ENCODE data around the gene CCDC40. TPM values are rescaled to one million over a fixed set of nuclear protein-coding genes. Genes with fewer than 3 reads are reported as not detected.

Gene CCDC40
- total and polyA plus RNA-seq, 2 of the 13 experiments (the other 11 are each of a cell fraction or from before 2014, with no cell fraction given), result 4.1 to 5.5 TPM

DNA sequence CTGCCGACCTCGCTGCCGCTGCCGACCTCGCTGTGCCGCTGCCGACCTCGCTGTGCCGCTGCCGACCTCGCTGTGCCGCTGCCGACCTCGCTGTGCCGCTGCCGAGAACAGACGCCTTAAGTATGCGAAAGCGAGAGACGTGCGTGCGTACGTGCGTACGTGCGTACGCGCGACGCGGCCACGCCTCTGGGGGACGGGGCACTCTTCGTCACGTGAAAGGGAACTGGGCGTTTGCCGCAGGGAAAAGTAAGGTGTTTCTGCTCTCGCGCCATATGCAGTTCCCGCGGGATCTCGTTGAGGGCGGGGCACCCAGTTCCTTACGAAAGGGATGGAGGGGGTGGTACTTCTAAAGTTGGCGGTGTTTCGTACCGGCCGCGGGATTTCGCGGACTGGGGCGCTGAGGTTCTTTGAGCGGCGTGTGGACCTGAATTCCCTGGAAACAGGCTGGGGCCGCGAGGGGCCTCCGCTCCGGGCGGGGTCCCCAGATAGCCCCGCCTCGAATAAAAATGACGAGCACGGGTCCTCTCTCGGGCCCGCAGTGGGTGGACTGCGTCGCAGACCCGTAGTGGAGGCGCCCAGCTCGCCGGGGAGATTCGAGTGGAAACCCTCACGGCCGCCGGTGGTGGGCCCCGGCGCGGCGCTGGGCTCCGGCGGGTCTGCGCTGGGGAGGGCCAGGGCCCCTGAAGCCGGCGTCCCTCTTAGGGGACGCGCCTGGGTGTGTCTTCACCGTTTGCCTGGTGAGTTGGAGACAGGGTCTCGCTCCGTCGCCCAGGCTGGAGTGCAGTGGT is 110.8 kb downstream of the CCDC40 start, which contains the start of gene EIF4A3 (continued):
- TF ChIP-seq, protein P1, sequence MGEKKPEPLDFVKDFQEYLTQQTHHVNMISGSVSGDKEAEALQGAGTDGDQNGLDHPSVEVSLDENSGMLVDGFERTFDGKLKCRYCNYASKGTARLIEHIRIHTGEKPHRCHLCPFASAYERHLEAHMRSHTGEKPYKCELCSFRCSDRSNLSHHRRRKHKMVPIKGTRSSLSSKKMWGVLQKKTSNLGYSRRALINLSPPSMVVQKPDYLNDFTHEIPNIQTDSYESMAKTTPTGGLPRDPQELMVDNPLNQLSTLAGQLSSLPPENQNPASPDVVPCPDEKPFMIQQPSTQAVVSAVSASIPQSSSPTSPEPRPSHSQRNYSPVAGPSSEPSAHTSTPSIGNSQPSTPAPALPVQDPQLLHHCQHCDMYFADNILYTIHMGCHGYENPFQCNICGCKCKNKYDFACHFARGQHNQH (CRISPR knock-in tag; IDR thresholded peaks at IDR 0.05), result peak; percentile 78
- no peak for TF ChIP-seq TBL1XR1 (IDR thresholded peaks at IDR 0.05; ENCODE audit: borderline replicate concordance, low read length, partially characterized antibody)
- TF ChIP-seq SRSF9 (IDR thresholded peaks at IDR 0.05; ENCODE audit: borderline replicate concordance, insufficient read depth, low read depth, low read length, poor library complexity, severe bottlenecking), result no peak
- TF ChIP-seq ZNF33B (CRISPR knock-in tag; IDR thresholded peaks at IDR 0.05), result peak; percentile 53; the same call in 1 of the 2 replicates
- TF ChIP-seq ZNF562 (CRISPR knock-in tag; IDR thresholded peaks at IDR 0.05; ENCODE audit: borderline replicate concordance), result no peak
- TF ChIP-seq, protein P2, sequence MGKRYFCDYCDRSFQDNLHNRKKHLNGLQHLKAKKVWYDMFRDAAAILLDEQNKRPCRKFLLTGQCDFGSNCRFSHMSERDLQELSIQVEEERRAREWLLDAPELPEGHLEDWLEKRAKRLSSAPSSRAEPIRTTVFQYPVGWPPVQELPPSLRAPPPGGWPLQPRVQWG (CRISPR knock-in tag; IDR thresholded peaks at IDR 0.05; ENCODE audit: borderline replicate concordance, low read depth), result no peak
- peak; percentile 71 for TF ChIP-seq ZNF883 (CRISPR knock-in tag; IDR thresholded peaks at IDR 0.05; ENCODE audit: not compliant biosample characterization)
- TF ChIP-seq ZNF496 (CRISPR knock-in tag; IDR thresholded peaks at IDR 0.05; ENCODE audit: insufficient replicate concordance), result no peak
- TF ChIP-seq, protein P3, sequence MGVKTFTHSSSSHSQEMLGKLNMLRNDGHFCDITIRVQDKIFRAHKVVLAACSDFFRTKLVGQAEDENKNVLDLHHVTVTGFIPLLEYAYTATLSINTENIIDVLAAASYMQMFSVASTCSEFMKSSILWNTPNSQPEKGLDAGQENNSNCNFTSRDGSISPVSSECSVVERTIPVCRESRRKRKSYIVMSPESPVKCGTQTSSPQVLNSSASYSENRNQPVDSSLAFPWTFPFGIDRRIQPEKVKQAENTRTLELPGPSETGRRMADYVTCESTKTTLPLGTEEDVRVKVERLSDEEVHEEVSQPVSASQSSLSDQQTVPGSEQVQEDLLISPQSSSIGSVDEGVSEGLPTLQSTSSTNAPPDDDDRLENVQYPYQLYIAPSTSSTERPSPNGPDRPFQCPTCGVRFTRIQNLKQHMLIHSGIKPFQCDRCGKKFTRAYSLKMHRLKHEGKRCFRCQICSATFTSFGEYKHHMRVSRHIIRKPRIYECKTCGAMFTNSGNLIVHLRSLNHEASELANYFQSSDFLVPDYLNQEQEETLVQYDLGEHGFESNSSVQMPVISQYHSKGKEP (CRISPR knock-in tag; IDR thresholded peaks at IDR 0.05), result 0 out of 2 replicates have a peak, but pooled peaks have one; percentile 15
- TF ChIP-seq REPIN1 (CRISPR knock-in tag; IDR thresholded peaks at IDR 0.05; ENCODE audit: borderline replicate concordance, low read depth), result peak; percentile 98
- peak; percentile 68; the same call in 1 of the 2 replicates for TF ChIP-seq HIVEP1 (CRISPR knock-in tag; IDR thresholded peaks at IDR 0.05)
- no peak for TF ChIP-seq SRSF4 (IDR thresholded peaks at IDR 0.05; ENCODE audit: low read depth, low read length, poor library complexity, severe bottlenecking)
- TF ChIP-seq, protein P4, sequence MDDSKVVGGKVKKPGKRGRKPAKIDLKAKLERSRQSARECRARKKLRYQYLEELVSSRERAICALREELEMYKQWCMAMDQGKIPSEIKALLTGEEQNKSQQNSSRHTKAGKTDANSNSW (CRISPR knock-in tag; IDR thresholded peaks at IDR 0.05; ENCODE audit: borderline replicate concordance), result peak; percentile 28; the same call in 1 of the 2 replicates
- TF ChIP-seq, protein P5, sequence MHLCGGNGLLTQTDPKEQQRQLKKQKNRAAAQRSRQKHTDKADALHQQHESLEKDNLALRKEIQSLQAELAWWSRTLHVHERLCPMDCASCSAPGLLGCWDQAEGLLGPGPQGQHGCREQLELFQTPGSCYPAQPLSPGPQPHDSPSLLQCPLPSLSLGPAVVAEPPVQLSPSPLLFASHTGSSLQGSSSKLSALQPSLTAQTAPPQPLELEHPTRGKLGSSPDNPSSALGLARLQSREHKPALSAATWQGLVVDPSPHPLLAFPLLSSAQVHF (CRISPR knock-in tag; IDR thresholded peaks at IDR 0.05), result peak; percentile 38
- no peak for TF ChIP-seq ZNF552 (CRISPR knock-in tag; IDR thresholded peaks at IDR 0.05; ENCODE audit: borderline replicate concordance)
- TF ChIP-seq KLF16 (CRISPR knock-in tag; IDR thresholded peaks at IDR 0.05), result peak in 1 of 2 experiments; percentile 86; a peak in 2 of 4 replicates
- TF ChIP-seq RBM39 (IDR thresholded peaks at IDR 0.05; ENCODE audit: low read depth, low read length, poor library complexity, severe bottlenecking), result peak; percentile 51
- TF ChIP-seq ZNF34 (CRISPR knock-in tag; IDR thresholded peaks at IDR 0.05; ENCODE audit: borderline replicate concordance), result no peak
- TF ChIP-seq, protein P6, sequence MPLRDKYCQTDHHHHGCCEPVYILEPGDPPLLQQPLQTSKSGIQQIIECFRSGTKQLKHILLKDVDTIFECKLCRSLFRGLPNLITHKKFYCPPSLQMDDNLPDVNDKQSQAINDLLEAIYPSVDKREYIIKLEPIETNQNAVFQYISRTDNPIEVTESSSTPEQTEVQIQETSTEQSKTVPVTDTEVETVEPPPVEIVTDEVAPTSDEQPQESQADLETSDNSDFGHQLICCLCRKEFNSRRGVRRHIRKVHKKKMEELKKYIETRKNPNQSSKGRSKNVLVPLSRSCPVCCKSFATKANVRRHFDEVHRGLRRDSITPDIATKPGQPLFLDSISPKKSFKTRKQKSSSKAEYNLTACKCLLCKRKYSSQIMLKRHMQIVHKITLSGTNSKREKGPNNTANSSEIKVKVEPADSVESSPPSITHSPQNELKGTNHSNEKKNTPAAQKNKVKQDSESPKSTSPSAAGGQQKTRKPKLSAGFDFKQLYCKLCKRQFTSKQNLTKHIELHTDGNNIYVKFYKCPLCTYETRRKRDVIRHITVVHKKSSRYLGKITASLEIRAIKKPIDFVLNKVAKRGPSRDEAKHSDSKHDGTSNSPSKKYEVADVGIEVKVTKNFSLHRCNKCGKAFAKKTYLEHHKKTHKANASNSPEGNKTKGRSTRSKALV (CRISPR knock-in tag; IDR thresholded peaks at IDR 0.05), result peak; percentile 88
- TF ChIP-seq ZNF766 (CRISPR knock-in tag; IDR thresholded peaks at IDR 0.05; ENCODE audit: borderline replicate concordance), result no peak
- peak; percentile 94 for TF ChIP-seq THAP11 (CRISPR knock-in tag; IDR thresholded peaks at IDR 0.05)
